IMR-90 (cell line): ENCODE data around the gene GNG11. TPM values are rescaled to one million over a fixed set of nuclear protein-coding genes. Genes with fewer than 3 reads are reported as not detected.

Experiments
- ATAC-seq: fragments of 200-7000 bp; cut with Tn5 transposase; 2 replicates; pipeline ENCODE4 v1.9.1; 2020; ENCODE audit warnings: low read depth, mild to moderate bottlenecking, moderate library complexity
- BruUV-seq: library from RNA; stranded (reverse); fragments of 400-500 nt; replicated peaks from 2 replicates; lab custom pipeline; 2021; lab: Mats Ljungman, UMichigan
- CTCF ChIA-PET: fragments of 300-600 bp; formaldehyde crosslinking; extraction: SDS; loops from one replicate; lab custom pipeline; 2021; ENCODE audit warnings: antibody characterized with exemption; lab: Yijun Ruan, JAX
- POLR2A ChIA-PET: fragments of 300-600 bp; sonication (Branson Sonifier 250); formaldehyde crosslinking; loops from one replicate; lab custom pipeline; 2022; ENCODE audit warnings: antibody characterized with exemption; ENCODE audit not compliant: unreplicated experiment; lab: Charles Lee
- DNase-seq: peaks from one replicate; pipeline ENCODE4 v3.0.0; 2013
- H2AFZ ChIP-seq: replicated peaks from 2 replicates; pipeline ENCODE3; 2013; ENCODE audit warnings: low read length, mild to moderate bottlenecking; ENCODE audit not compliant: poor library complexity
- H2AK5ac ChIP-seq: 2 replicates; pipeline ENCODE4 v1.6.1; 2013; ENCODE audit warnings: low read depth, low read length, inconsistent platforms
- H2AK9ac ChIP-seq: replicated peaks from 2 replicates; pipeline ENCODE3; 2013; ENCODE audit warnings: mild to moderate bottlenecking, low read depth, low read length, moderate library complexity; ENCODE audit not compliant: poor library complexity
- H2BK120ac ChIP-seq: 2 replicates; pipeline ENCODE4 v1.6.1; 2013; ENCODE audit warnings: low read depth, low read length, inconsistent platforms
- H2BK15ac ChIP-seq: 3 replicates; pipeline ENCODE4 v1.6.1; 2013; ENCODE audit warnings: low read depth, low read length, inconsistent platforms
- H2BK20ac ChIP-seq: 2 replicates; pipeline ENCODE4 v1.6.1; 2013; ENCODE audit warnings: low read depth, mild to moderate bottlenecking, inconsistent platforms, low read length, moderate library complexity
- H2BK5ac ChIP-seq: 2 replicates; pipeline ENCODE4 v1.6.1; 2013; ENCODE audit warnings: mild to moderate bottlenecking, low read depth, low read length, inconsistent platforms; ENCODE audit not compliant: poor library complexity, severe bottlenecking
- H3K14ac ChIP-seq: replicated peaks from 2 replicates; pipeline ENCODE4 v1.6.1; 2013; ENCODE audit warnings: low read depth, low read length, inconsistent platforms
- H3K18ac ChIP-seq: 2 replicates; pipeline ENCODE4 v1.6.1; 2013; ENCODE audit warnings: low read depth, low read length, control low read depth
- H3K23ac ChIP-seq: 2 replicates; pipeline ENCODE4 v1.6.1; 2013; ENCODE audit warnings: low read depth, low read length, inconsistent platforms
- H3K27ac ChIP-seq: 2 replicates; pipeline ENCODE4 v1.5.1; 2013; ENCODE audit warnings: mild to moderate bottlenecking, control low read depth, low read length; ENCODE audit not compliant: insufficient read depth
- H3K27me3 ChIP-seq: 2 replicates; pipeline ENCODE4 v1.6.1; 2013; ENCODE audit warnings: low read length; ENCODE audit not compliant: control insufficient read depth, insufficient read depth
- H3K36me3 ChIP-seq: 2 replicates; pipeline ENCODE4 v1.6.1; 2013; ENCODE audit warnings: low read length, mixed read lengths; ENCODE audit not compliant: control insufficient read depth, insufficient read depth
- H3K4ac ChIP-seq: 2 replicates; pipeline ENCODE4 v1.6.1; 2013; ENCODE audit warnings: low read depth, low read length, inconsistent platforms
- H3K4me1 ChIP-seq: 2 replicates; pipeline ENCODE4 v1.6.1; 2013; ENCODE audit warnings: low read length, mixed read lengths; ENCODE audit not compliant: control insufficient read depth, insufficient read depth
- H3K4me2 ChIP-seq: 2 replicates; pipeline ENCODE4 v1.6.1; 2013; ENCODE audit warnings: low read depth, mild to moderate bottlenecking, control low read depth, low read length, moderate library complexity
- H3K4me3 ChIP-seq: 2 replicates; pipeline ENCODE4 v1.5.1; 2013; ENCODE audit warnings: low read depth, mild to moderate bottlenecking, control low read depth, low read length, moderate library complexity; ENCODE audit not compliant: insufficient read depth
- H3K56ac ChIP-seq: 2 replicates; pipeline ENCODE4 v1.6.1; 2013; ENCODE audit warnings: low read length, inconsistent platforms; ENCODE audit not compliant: insufficient read depth; ENCODE audit errors: extremely low read depth
- H3K79me1 ChIP-seq, 2 experiments: 2 replicates each; pipeline ENCODE4 v1.6.1; 2013; ENCODE audit warnings: low read length in 2 of 2, inconsistent platforms in 1 of 2, low read depth in 1 of 2
- H3K9ac ChIP-seq: 2 replicates; pipeline ENCODE4 v1.6.1; 2013; ENCODE audit warnings: low read depth, low read length, control low read depth
- H3K9me1 ChIP-seq: 2 replicates; pipeline ENCODE4 v1.6.1; 2013; ENCODE audit warnings: low read length, inconsistent platforms; ENCODE audit not compliant: insufficient read depth
- H3K9me3 ChIP-seq: 2 replicates; pipeline ENCODE4 v1.6.1; 2013; ENCODE audit warnings: low read length; ENCODE audit not compliant: control insufficient read depth, insufficient read depth
- H4K20me1 ChIP-seq: 2 replicates; pipeline ENCODE4 v1.6.1; 2013; ENCODE audit warnings: low read length, inconsistent platforms; ENCODE audit not compliant: insufficient read depth
- H4K5ac ChIP-seq: 2 replicates; pipeline ENCODE4 v1.6.1; 2013; ENCODE audit warnings: mild to moderate bottlenecking, low read depth, low read length, control low read depth
- H4K8ac ChIP-seq, 2 experiments: 2 replicates each; pipeline ENCODE4 v1.6.1; 2013; ENCODE audit warnings: low read depth in 2 of 2, low read length in 2 of 2, control low read depth in 1 of 2, inconsistent platforms in 1 of 2
- H4K91ac ChIP-seq: 2 replicates; pipeline ENCODE4 v1.6.1; 2013; ENCODE audit warnings: low read depth, low read length, inconsistent platforms; ENCODE audit not compliant: insufficient read depth
- CHD1 ChIP-seq: IDR thresholded peaks from 2 replicates; pipeline ENCODE4 v1.6.1; 2012; ENCODE audit warnings: low read depth, low read length, improper control_type of control experiment
- MAFK ChIP-seq: IDR thresholded peaks from 2 replicates; pipeline ENCODE4 v1.6.1; 2012; ENCODE audit warnings: low read depth, low read length, improper control_type of control experiment
- MAZ ChIP-seq: IDR thresholded peaks from 2 replicates; pipeline ENCODE4 v1.6.1; 2012; ENCODE audit warnings: low read depth, mild to moderate bottlenecking, low read length, improper control_type of control experiment, moderate library complexity, borderline replicate concordance
- WGBS, 2 experiments: methylation state at CpG; one replicate each; pipeline versions ENCODE4 v1.1.5 to v1.1.7; 2013; ENCODE audit warnings: missing lambda C conversion rate in 2 of 2; ENCODE audit not compliant: insufficient read length in 1 of 2; ENCODE audit errors: extremely low coverage in 2 of 2; 5-methylcytosine and 5-hydroxymethylcytosine counted together
- dilution Hi-C: fragments of 300-500 bp; cut with HindIII; formaldehyde crosslinking; loops from one replicate; pipeline ENCODE4 v1.14.3; 2018; ENCODE audit warnings: low sequenced_read_pairs; ENCODE audit not compliant: unreplicated experiment
- in situ Hi-C: fragments of 300-500 bp; cut with MboI; formaldehyde crosslinking; loops from 3 replicates; pipeline ENCODE4 v1.14.3; 2019; ENCODE audit warnings: low sequenced_read_pairs, inconsistent platforms, mixed read lengths
- intact Hi-C: fragments of 100-400 bp; cut with micrococcal nuclease; formaldehyde crosslinking; loops from 2 replicates; pipeline ENCODE4 v1.10.0; 2022
- polyA plus RNA-seq, 3 experiments: library from polyadenylated mRNA; depleted of rRNA; stranded (reverse); fragments of >200 nt; gene quantifications; 2 replicates each; pipeline ENCODE4 v1.2.3, GENCODE V29; 2012; ENCODE audit warnings: low replicate concordance in 1 of 3
- total RNA-seq: library from RNA; depleted of rRNA; stranded (reverse); fragments of >200 nt; gene quantifications from 2 replicates; pipeline ENCODE4 v1.2.3, GENCODE V29; 2012

GNG11 gene
- total and polyA plus RNA-seq, 2 of the 4 experiments (the other 2 are of a cell fraction), result 6.1 to 10.5 TPM

DNA sequence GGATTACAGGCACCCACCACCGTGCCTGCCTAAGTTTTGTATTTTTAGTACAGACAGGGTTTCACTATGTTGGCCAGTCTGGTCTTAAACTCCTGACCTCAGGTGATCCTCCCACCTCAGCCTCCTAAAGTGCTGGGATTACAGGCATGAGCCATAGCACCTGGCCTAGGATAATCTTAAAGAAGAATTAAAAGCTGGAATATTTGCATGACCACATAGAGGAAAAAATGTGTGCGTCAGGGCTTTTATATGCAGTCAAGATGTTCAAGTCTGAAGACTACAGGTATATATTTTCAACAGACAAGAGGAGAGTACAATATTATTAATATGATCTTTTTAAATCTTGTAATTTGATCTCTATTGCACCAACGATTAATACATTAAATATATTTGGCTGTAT is 39.5 kb downstream of the GNG11 start:
- ChIA-PET CTCF (no interaction called here), POLR2A (no interaction called here)
- H3K4me2 ChIP-seq, result no peak overlapping the region
- no peaks in the 10 kb centered on the region for H4K20me1 ChIP-seq
- ATAC-seq, result no peak
- peaks cover 4% of the 10 kb centered on the region for H3K4me1 ChIP-seq
- dilution Hi-C loops (no loop called here), in situ Hi-C loops (no loop called here), intact Hi-C loops (no loop called here)
- no peaks in the 10 kb centered on the region for H3K36me3 ChIP-seq
- no peak overlapping the region for H3K27ac ChIP-seq
- no peak overlapping the region for H4K91ac ChIP-seq
- no peak overlapping the region for H3K4me3 ChIP-seq
- H3K79me1 ChIP-seq, result no peaks in the 10 kb centered on the region
- H3K18ac ChIP-seq, result no peak overlapping the region
- no peak overlapping the region for H2AK5ac ChIP-seq
- no CpG with 5 or more reads among the region's 3 CpGs for WGBS, 2 experiments
- no peak overlapping the region for H2AFZ ChIP-seq
- H2BK120ac ChIP-seq, result no peak overlapping the region
- H3K14ac ChIP-seq, result no peak overlapping the region
- H2BK5ac ChIP-seq, result no peak overlapping the region
- DNase-seq, result no peak
- BruUV-seq, result no TSS peak
- no peaks in the 10 kb centered on the region for H3K9me3 ChIP-seq
- H3K9me1 ChIP-seq, result peaks cover 4% of the 10 kb centered on the region; the same call in 1 of the 2 replicates
- no peak overlapping the region for H3K4ac ChIP-seq
- H3K27me3 ChIP-seq, result no peaks in the 10 kb centered on the region
- no peak overlapping the region for H3K23ac ChIP-seq
- no peak overlapping the region for H3K56ac ChIP-seq
- H3K9ac ChIP-seq, result no peak overlapping the region
- H4K8ac ChIP-seq, result no peak overlapping the region
- H2AK9ac ChIP-seq, result no peak overlapping the region
- H4K5ac ChIP-seq, result no peak overlapping the region
- H2BK15ac ChIP-seq, result no peak overlapping the region
- TF ChIP-seq CHD1, result no peak
- no peak for TF ChIP-seq MAFK
- no peak for TF ChIP-seq MAZ
- no peak overlapping the region for H2BK20ac ChIP-seq
